ENCODE data around the gene NUP214.
"Not testable (repeated sequence)": the region's sequence is repeated elsewhere in the genome, so short reads cannot be mapped to it uniquely, and the experiment has no call there.

The NUP214 gene

GRCh38 chr9:131258698-131259431 lies 133.5 kb downstream of the NUP214 start:
- peaks cover 6 to 58% (median 51%) of the 10 kb centered on the region in 4 experiments for H3K4me1 ChIP-seq (ENCODE audit: control extremely low read depth in 1 of 4, control insufficient read depth in 4 of 4, insufficient read depth in 4 of 4, low read length in 3 of 4)
- no peak for DNase-seq
- ChIA-PET CTCF (interaction anchor here (10.0 kb wide), 1 partner anchor 12 kb away, joined by 155 read pairs; the partner anchor contains the start of gene FAM78A), POLR2A (no interaction called here)
- no peaks in the 10 kb centered on the region for H3K9me3 ChIP-seq (ENCODE audit: control extremely low read depth in 1 of 5, control insufficient read depth in 4 of 5, insufficient read depth in 2 of 5, low read depth in 1 of 5, low read length in 4 of 5)
- H3K36me3 ChIP-seq (ENCODE audit: control insufficient read depth in 4 of 4, insufficient read depth in 4 of 4, low read length in 3 of 4) = peaks cover 3 to 58% (median 48%) of the 10 kb centered on the region in 4 experiments
- WGBS (ENCODE audit: insufficient coverage) = 95% methylated on average over 25 of the region's 25 CpGs
- no peaks in the 10 kb centered on the region for H3K27me3 ChIP-seq (replicated peaks in 2 of 5; ENCODE audit: control insufficient read depth in 4 of 5, insufficient read depth in 5 of 5, low read length in 4 of 5)
- peak overlapping the region in 1 of 2 experiments; percentile 43 for H3K27ac ChIP-seq (ENCODE audit: insufficient read depth in 1 of 2, low read depth in 1 of 2, low read length in 2 of 2, poor library complexity in 1 of 2, severe bottlenecking in 2 of 2)
- no peak overlapping the region for H3K4me3 ChIP-seq (ENCODE audit: control insufficient read depth in 1 of 7, extremely low read depth in 1 of 7, insufficient read depth in 4 of 7, low read depth in 2 of 7, low read length in 6 of 7)

- ChIA-PET CTCF (interaction anchor here (10.0 kb wide), 1 partner anchor 12 kb away, joined by 155 read pairs; the partner anchor contains the start of gene FAM78A), POLR2A (no interaction called here)
- no peak for DNase-seq
- no peak overlapping the region for H3K4me3 ChIP-seq (ENCODE audit: control insufficient read depth in 1 of 7, extremely low read depth in 1 of 7, insufficient read depth in 4 of 7, low read depth in 2 of 7, low read length in 6 of 7)
- peaks cover 5 to 60% (median 51%) of the 10 kb centered on the region in 4 experiments for H3K36me3 ChIP-seq (ENCODE audit: control insufficient read depth in 4 of 4, insufficient read depth in 4 of 4, low read length in 3 of 4)
- no peaks in the 10 kb centered on the region for H3K27me3 ChIP-seq (replicated peaks in 2 of 5; ENCODE audit: control insufficient read depth in 4 of 5, insufficient read depth in 5 of 5, low read length in 4 of 5)
- H3K27ac ChIP-seq (ENCODE audit: insufficient read depth in 1 of 2, low read depth in 1 of 2, low read length in 2 of 2, poor library complexity in 1 of 2, severe bottlenecking in 2 of 2) = peak overlapping the region in 1 of 2 experiments; percentile 54
- peaks cover 5 to 58% (median 51%) of the 10 kb centered on the region in 4 experiments for H3K4me1 ChIP-seq (ENCODE audit: control extremely low read depth in 1 of 4, control insufficient read depth in 4 of 4, insufficient read depth in 4 of 4, low read length in 3 of 4)
- no peaks in the 10 kb centered on the region for H3K9me3 ChIP-seq (ENCODE audit: control extremely low read depth in 1 of 5, control insufficient read depth in 4 of 5, insufficient read depth in 2 of 5, low read depth in 1 of 5, low read length in 4 of 5)
- WGBS (ENCODE audit: insufficient coverage) = 93% methylated on average over 7 of the region's 12 CpGs
Observed at GRCh38 chr9:131259432-131259898, 134.1 kb downstream of the NUP214 start.

GRCh38 chr9:131259916-131260597 lies 134.7 kb downstream of the NUP214 start:
- ChIA-PET POLR2A (no interaction called here), CTCF (interaction anchor here (10.0 kb wide), 1 partner anchor 11 kb away, joined by 155 read pairs; the partner anchor contains the start of gene FAM78A)
- peaks cover 5 to 60% (median 52%) of the 10 kb centered on the region in 4 experiments for H3K36me3 ChIP-seq (ENCODE audit: control insufficient read depth in 4 of 4, insufficient read depth in 4 of 4, low read length in 3 of 4)
- no peak overlapping the region for H3K4me3 ChIP-seq (ENCODE audit: control insufficient read depth in 1 of 7, extremely low read depth in 1 of 7, insufficient read depth in 4 of 7, low read depth in 2 of 7, low read length in 6 of 7)
- no peaks in the 10 kb centered on the region for H3K27me3 ChIP-seq (replicated peaks in 2 of 5; ENCODE audit: control insufficient read depth in 4 of 5, insufficient read depth in 5 of 5, low read length in 4 of 5)
- 96% methylated on average over 18 of the region's 20 CpGs for WGBS (ENCODE audit: insufficient coverage)
- DNase-seq = no peak
- peak overlapping the region; percentile 25 to 54 for H3K27ac ChIP-seq (ENCODE audit: insufficient read depth in 1 of 2, low read depth in 1 of 2, low read length in 2 of 2, poor library complexity in 1 of 2, severe bottlenecking in 2 of 2)
- peaks cover under 1 to 53% (median 46%) of the 10 kb centered on the region in 4 experiments for H3K4me1 ChIP-seq (ENCODE audit: control extremely low read depth in 1 of 4, control insufficient read depth in 4 of 4, insufficient read depth in 4 of 4, low read length in 3 of 4)
- H3K9me3 ChIP-seq (ENCODE audit: control extremely low read depth in 1 of 5, control insufficient read depth in 4 of 5, insufficient read depth in 2 of 5, low read depth in 1 of 5, low read length in 4 of 5) = no peaks in the 10 kb centered on the region

GRCh38 chr9:131260751-131261452 lies 135.5 kb downstream of the NUP214 start:
- no peak for DNase-seq
- ChIA-PET CTCF (interaction anchor here (10.0 kb wide), 1 partner anchor 10 kb away, joined by 155 read pairs; the partner anchor contains the start of gene FAM78A), POLR2A (no interaction called here)
- 98% methylated on average over 29 of the region's 33 CpGs for WGBS (ENCODE audit: insufficient coverage)
- Histone ChIP-seq H3K27ac (ENCODE audit: insufficient read depth in 1 of 2, low read depth in 1 of 2, low read length in 2 of 2, poor library complexity in 1 of 2, severe bottlenecking in 2 of 2) (peak overlapping the region; percentile 25 to 40), H3K9me3 (ENCODE audit: control extremely low read depth in 1 of 5, control insufficient read depth in 4 of 5, insufficient read depth in 2 of 5, low read depth in 1 of 5, low read length in 4 of 5) (no peaks in the 10 kb centered on the region), H3K4me1 (ENCODE audit: control extremely low read depth in 1 of 4, control insufficient read depth in 4 of 4, insufficient read depth in 4 of 4, low read length in 3 of 4) (peaks cover 0 to 52% (median 43%) of the 10 kb centered on the region in 4 experiments), H3K36me3 (ENCODE audit: control insufficient read depth in 4 of 4, insufficient read depth in 4 of 4, low read length in 3 of 4) (peaks cover 7 to 63% (median 52%) of the 10 kb centered on the region in 4 experiments), H3K4me3 (ENCODE audit: control insufficient read depth in 1 of 7, extremely low read depth in 1 of 7, insufficient read depth in 4 of 7, low read depth in 2 of 7, low read length in 6 of 7) (no peak overlapping the region), H3K27me3 (replicated peaks in 2 of 5; ENCODE audit: control insufficient read depth in 4 of 5, insufficient read depth in 5 of 5, low read length in 4 of 5) (no peaks in the 10 kb centered on the region)

- peak in 1 of 3 donors; percentile 44 for DNase-seq
- no peaks in the 10 kb centered on the region for H3K27me3 ChIP-seq (replicated peaks in 2 of 5; ENCODE audit: control insufficient read depth in 4 of 5, insufficient read depth in 5 of 5, low read length in 4 of 5)
- no peaks in the 10 kb centered on the region for H3K9me3 ChIP-seq (ENCODE audit: control extremely low read depth in 1 of 5, control insufficient read depth in 4 of 5, insufficient read depth in 2 of 5, low read depth in 1 of 5, low read length in 4 of 5)
- peaks cover 7 to 74% (median 53%) of the 10 kb centered on the region in 4 experiments for H3K36me3 ChIP-seq (ENCODE audit: control insufficient read depth in 4 of 4, insufficient read depth in 4 of 4, low read length in 3 of 4)
- H3K4me1 ChIP-seq (ENCODE audit: control extremely low read depth in 1 of 4, control insufficient read depth in 4 of 4, insufficient read depth in 4 of 4, low read length in 3 of 4) = peaks cover 0 to 52% (median 45%) of the 10 kb centered on the region in 4 experiments
- ChIA-PET CTCF (interaction anchor here (0.6 to 2.9 kb wide), 2 partner anchors 11 to 46 kb away, joined by 3 to 24 read pairs; no protein-coding TSS in a partner anchor), POLR2A (interaction anchor here (0.6 kb wide), 1 partner anchor 10 kb away, joined by 3 read pairs; no protein-coding TSS in a partner anchor)
- no peak overlapping the region for H3K27ac ChIP-seq (ENCODE audit: insufficient read depth in 1 of 2, low read depth in 1 of 2, low read length in 2 of 2, poor library complexity in 1 of 2, severe bottlenecking in 2 of 2)
- no peak overlapping the region for H3K4me3 ChIP-seq (ENCODE audit: control insufficient read depth in 1 of 7, extremely low read depth in 1 of 7, insufficient read depth in 4 of 7, low read depth in 2 of 7, low read length in 6 of 7)
- WGBS (ENCODE audit: insufficient coverage) = 85% methylated on average over 10 of the region's 13 CpGs
Observed at GRCh38 chr9:131262327-131263032, 137.1 kb downstream of the NUP214 start.

- not testable (repeated sequence) for H3K27ac ChIP-seq (ENCODE audit: insufficient read depth in 1 of 2, low read depth in 1 of 2, low read length in 2 of 2, poor library complexity in 1 of 2, severe bottlenecking in 2 of 2); DNase-seq; H3K9me3 ChIP-seq (ENCODE audit: control extremely low read depth in 1 of 5, control insufficient read depth in 4 of 5, insufficient read depth in 2 of 5, low read depth in 1 of 5, low read length in 4 of 5); H3K4me3 ChIP-seq (ENCODE audit: control insufficient read depth in 1 of 7, extremely low read depth in 1 of 7, insufficient read depth in 4 of 7, low read depth in 2 of 7, low read length in 6 of 7); H3K27me3 ChIP-seq (replicated peaks in 2 of 5; ENCODE audit: control insufficient read depth in 4 of 5, insufficient read depth in 5 of 5, low read length in 4 of 5)
- H3K36me3 ChIP-seq (ENCODE audit: control insufficient read depth in 4 of 4, insufficient read depth in 4 of 4, low read length in 3 of 4) = peaks cover 7 to 70% (median 49%) of the 10 kb centered on the region in 4 experiments
- H3K4me1 ChIP-seq (ENCODE audit: control extremely low read depth in 1 of 4, control insufficient read depth in 4 of 4, insufficient read depth in 4 of 4, low read length in 3 of 4) = peaks cover 0 to 50% (median 43%) of the 10 kb centered on the region in 4 experiments
- 100% methylated on average over 3 of the region's 5 CpGs for WGBS (ENCODE audit: insufficient coverage)
- ChIA-PET POLR2A (interaction anchor here (0.6 kb wide), 1 partner anchor 10 kb away, joined by 3 read pairs; no protein-coding TSS in a partner anchor), CTCF (interaction anchor here (1.4 to 2.9 kb wide), 2 partner anchors 10 to 84 kb away, joined by 6 to 24 read pairs; no protein-coding TSS in a partner anchor)
Observed at GRCh38 chr9:131263033-131263343, 137.6 kb downstream of the NUP214 start.
